GM12865 (cell line): ENCODE measurements around the gene HIRA.

Experiments used
- DNase-seq: peaks from one replicate; pipeline ENCODE4 v3.0.0; 2010; ENCODE audit warnings: low read depth
- H3K4me3 ChIP-seq: 2 replicates; pipeline ENCODE4 v1.5.1; 2011; ENCODE audit warnings: mild to moderate bottlenecking, low read depth, low read length, control low read depth
- TF ChIP-seq, protein P1 (sequence below): IDR thresholded peaks from 2 replicates; pipeline ENCODE4 v1.5.1; 2011; ENCODE audit warnings: low read length, control low read depth, low read depth, inconsistent platforms; ENCODE audit not compliant: insufficient read depth; ENCODE audit errors: missing control alignments

Gene HIRA

DNA sequence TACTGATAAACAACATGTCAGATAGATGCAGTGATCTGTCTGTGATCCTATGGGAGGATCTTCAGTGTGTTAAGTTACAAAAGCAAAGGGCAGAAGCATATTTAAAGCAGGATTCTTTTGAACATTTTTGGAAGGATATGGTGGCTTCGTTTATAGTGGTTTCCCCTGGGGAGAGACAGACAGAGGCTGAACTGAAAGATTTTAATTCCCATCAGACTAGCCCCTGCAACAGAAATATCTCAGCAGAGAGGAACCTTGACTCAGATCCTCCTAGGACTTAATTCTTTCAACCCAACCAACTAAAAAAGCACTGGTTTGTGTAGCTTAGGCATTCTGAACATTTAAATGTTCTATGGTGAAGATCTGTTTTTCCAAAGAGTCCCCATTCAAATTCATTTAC lies 145.7 kb downstream of the HIRA start:
- DNase-seq: no peak
- TF ChIP-seq, protein P1, sequence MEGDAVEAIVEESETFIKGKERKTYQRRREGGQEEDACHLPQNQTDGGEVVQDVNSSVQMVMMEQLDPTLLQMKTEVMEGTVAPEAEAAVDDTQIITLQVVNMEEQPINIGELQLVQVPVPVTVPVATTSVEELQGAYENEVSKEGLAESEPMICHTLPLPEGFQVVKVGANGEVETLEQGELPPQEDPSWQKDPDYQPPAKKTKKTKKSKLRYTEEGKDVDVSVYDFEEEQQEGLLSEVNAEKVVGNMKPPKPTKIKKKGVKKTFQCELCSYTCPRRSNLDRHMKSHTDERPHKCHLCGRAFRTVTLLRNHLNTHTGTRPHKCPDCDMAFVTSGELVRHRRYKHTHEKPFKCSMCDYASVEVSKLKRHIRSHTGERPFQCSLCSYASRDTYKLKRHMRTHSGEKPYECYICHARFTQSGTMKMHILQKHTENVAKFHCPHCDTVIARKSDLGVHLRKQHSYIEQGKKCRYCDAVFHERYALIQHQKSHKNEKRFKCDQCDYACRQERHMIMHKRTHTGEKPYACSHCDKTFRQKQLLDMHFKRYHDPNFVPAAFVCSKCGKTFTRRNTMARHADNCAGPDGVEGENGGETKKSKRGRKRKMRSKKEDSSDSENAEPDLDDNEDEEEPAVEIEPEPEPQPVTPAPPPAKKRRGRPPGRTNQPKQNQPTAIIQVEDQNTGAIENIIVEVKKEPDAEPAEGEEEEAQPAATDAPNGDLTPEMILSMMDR: no peak
- no peak overlapping the region for H3K4me3 ChIP-seq
